ENCODE results near the gene TRAM2.

GRCh38 chr6:52493669-52494068, 83.2 kb downstream of the TRAM2 start:
- TF ChIP-seq, protein P1, sequence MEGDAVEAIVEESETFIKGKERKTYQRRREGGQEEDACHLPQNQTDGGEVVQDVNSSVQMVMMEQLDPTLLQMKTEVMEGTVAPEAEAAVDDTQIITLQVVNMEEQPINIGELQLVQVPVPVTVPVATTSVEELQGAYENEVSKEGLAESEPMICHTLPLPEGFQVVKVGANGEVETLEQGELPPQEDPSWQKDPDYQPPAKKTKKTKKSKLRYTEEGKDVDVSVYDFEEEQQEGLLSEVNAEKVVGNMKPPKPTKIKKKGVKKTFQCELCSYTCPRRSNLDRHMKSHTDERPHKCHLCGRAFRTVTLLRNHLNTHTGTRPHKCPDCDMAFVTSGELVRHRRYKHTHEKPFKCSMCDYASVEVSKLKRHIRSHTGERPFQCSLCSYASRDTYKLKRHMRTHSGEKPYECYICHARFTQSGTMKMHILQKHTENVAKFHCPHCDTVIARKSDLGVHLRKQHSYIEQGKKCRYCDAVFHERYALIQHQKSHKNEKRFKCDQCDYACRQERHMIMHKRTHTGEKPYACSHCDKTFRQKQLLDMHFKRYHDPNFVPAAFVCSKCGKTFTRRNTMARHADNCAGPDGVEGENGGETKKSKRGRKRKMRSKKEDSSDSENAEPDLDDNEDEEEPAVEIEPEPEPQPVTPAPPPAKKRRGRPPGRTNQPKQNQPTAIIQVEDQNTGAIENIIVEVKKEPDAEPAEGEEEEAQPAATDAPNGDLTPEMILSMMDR (IDR thresholded peaks at IDR 0.05), result no peak
- TF ChIP-seq POLR2A (IDR thresholded peaks at IDR 0.05) (no peak), POLR2AphosphoS5 (IDR thresholded peaks at IDR 0.05) (no peak)

Measured in suprapubic skin (tissue), 4 donors.